HG03575 (cell line): ENCODE results near the gene CCDC88C.
A peak's percentile ranks its signal among the peaks of the same experiment; 100 is the strongest.

Experiments used
- ATAC-seq: cut with Tn5 transposase; IDR thresholded peaks from one replicate; pipeline ENCODE4 v1.9.1; 2021; ENCODE audit not compliant: unreplicated experiment, insufficient number of reproducible peaks, low FRiP score; ENCODE audit errors: extremely low read depth

Gene CCDC88C

DNA sequence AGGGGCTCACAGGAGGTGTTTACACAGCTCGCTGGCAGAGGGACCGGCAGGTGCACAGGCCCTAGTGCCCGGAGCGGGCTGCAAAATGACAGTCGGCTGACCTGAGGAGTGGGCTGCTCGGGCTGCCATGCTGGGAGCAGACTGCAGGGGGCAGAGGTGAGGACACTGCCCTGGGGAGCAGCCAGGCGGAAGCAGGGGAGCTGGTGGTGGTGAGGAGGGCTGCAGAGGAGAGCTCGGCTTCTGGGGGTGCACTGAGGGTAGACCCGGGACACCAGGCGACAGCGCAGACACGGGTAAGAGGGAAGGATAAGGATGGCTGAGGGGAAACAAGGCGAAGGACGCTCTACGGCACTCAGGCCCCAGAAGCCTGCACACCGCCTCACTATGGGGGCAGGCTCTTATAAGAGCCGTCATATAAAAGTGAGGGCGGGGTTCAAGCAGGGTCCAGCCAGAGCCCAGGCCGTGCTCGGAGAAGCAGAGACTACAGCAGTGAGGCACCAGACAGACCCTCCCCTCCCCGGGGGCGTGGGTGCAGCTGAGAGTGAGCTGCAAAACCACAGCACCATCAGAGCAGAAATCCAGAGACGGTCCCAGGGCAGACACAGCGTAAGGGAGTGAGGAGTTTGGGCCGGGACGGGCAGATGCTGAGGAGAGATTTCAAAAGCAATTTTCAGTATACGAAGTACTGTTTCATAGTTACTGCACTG lies 62.5 kb downstream of the CCDC88C start:
- ATAC-seq: no peak

DNA sequence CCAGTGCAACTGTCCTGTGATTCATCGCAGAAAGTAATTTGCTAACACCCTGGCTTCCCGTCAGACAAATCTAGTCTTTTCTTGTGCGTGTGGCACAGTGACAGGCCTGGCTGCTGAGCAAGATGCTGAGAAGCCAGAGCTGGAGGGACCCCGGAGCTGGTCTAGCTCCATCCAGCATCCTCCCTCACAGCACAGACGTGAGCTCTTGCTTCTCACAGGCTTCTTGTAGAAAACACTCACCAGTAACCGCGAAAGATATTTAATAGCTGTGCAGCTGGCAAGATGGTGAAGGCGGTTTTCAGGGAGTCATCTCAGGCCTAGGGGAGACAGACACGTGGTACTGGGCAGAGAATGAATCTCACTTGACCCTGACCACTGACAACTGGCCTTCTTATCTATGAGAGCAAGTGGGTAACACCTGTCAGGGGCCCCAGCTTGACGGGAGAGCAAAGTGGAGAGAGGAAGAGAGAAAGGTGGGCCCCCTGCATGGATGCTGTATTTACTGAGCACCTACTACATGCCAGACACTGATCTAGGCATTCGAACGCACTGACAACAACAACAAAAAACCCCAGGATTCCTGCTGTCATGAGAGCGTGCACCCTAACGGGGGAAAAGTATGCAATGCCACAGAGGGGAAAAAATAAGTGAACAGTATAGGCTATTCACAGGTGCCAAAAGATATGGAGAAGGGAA lies 63.3 kb downstream of the CCDC88C start:
- no peak for ATAC-seq

DNA sequence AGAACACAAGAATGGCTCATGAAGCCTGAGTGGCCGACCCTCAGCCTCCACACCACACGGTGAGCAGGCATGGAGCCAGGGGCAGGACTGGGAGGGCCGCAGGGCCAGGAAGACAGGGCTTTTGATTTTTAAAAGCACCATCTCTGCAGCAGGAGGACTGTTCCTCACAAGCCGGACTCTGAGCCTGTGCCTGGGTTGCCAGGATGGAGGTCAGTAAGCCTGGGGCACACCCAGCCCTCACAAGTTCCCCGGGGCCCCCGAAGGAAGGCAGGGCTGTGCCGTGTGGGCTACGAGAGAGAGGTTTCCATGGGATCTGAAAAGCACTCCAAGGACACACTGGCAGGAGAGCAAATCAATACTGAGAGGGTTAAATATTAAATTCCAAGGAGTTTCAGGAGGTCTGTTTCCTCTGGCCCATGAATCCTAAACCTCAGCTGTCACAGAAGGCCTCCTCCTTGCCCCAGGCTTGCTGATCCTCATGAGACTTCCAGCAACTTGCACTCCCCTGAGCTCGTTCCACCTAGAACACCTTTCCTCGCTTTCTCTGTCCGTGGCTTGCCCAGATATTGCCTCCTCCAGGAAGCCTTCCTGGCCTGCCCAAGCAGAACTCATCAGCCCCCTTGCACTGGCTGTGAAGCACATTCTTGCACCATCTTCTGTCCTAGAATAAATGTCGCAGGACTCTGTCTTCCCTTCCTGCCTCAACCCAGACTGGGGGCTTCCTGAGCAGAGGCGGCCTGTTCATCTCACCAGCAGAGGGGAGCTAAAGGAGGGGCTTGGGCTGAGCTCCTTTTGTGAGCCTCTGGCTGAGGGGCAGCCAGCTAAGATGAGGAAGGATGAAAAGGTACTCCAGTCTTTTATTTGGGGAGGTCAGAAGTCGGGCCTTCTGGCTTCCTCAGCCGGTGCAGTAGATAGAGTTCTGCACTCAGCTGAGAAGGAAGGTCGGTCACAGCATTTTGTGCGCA lies 64.6 kb downstream of the CCDC88C start:
- ATAC-seq: no peak

DNA sequence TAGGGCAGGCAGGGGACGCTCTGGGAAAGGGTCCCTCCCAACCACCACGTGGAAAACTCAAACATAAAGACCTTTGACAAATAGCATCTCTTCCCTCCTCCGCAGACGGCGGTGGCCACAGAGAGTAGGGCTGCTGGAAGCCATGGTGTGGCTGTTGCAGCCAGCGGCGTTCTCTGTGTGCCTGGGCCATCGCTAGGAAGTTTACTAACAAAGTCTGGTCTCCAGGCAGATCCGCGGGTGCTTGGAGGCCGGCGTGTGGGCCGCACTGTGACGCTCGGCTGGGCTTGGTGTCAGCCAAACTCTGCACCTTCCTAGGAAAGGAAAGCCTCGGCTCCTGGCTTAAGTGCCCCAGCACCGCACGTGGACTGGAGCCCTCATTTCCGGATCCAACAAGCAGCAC lies 65.6 kb downstream of the CCDC88C start:
- ATAC-seq: no peak

DNA sequence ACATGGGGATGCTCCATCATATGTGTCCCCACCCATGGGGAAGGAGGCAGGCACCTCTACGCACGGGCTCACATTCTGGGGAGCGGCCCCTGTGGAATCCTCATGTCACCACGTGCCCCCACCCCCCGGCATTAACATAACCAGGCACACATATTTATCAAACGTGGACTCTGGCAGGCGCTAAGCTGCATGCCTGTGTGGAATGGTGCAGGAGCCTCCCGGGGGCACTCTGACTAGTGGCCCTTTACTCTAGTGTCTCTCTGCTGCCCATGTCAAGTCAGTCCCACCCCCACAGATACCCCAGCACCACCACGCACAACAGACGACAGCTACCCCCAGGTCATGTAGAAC lies 66.1 kb downstream of the CCDC88C start:
- ATAC-seq: no peak

DNA sequence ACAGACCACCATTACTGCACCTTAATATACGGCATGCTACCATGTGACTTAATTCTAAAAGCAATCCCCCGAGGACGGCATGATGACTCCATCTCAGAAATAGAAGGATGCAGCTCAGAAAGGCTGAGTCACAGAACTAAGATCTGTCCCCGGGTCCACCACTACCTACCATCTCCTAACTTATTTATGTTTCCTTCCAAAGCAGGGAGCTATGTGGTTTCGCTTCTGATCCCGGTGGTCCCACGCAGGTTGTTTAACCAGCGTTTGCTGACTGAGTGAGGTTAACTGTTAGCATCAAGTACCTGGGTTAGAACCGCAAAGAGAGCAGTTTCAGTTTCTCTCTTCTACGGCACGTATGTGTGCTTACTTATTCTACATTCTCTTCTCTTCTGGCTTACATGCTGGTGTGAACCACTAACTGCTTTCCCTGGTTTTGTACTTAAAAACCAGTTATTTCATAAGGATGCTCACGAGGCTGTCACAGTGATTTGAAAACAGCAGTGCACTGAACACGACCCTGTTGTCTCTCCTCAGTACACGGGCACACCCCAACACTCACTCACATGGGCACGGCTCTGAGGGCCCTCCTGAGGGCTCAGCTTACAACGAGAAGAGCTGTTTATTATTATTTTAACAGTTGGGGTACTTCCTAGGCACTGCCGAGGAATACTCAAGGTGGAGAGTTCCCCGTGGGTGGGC lies 66.7 kb downstream of the CCDC88C start:
- peak; percentile 37 for ATAC-seq

DNA sequence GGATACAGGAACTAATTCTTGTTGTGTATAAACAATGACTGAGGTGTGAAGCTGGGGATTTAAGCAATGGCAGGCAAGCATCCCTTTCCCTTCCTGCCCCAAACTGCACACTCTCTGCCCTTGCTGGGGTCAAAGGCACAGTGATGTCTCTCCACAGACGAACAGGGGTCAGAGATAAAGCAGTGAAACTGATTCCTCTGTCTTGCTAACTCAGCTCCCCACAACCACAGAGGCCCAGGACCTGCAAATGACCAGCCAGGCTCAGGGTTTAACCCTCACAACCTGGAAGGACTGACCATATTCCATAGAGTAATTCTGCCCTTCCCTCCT lies 67.2 kb downstream of the CCDC88C start:
- ATAC-seq: no peak

DNA sequence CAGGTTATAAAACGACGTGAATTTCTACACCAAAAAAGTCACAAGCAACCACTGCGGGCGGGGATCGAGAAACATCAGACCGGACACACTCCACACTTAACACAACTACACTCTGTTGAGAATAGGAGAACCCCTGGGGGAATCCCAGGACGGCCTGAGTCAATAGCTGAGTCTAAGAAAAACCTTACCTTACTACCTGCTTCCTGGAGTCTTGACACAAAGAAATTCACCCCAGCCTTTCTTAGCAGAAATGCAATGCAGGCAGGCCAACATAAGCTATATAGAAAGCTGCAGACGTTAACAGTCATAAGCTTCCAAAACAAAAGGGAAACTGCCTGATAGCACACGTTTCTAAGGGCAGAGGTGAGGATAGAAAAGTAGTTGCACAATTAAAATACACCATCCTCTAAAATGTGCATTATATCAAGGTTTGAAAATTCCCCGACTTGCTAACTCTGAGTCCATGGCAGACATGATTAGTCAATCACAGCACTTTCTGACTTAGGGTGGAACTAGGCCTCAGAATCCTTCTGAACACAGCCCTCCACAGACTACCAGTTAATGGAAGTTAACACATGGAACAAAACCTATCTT lies 68.0 kb downstream of the CCDC88C start:
- ATAC-seq: peak; percentile 27

DNA sequence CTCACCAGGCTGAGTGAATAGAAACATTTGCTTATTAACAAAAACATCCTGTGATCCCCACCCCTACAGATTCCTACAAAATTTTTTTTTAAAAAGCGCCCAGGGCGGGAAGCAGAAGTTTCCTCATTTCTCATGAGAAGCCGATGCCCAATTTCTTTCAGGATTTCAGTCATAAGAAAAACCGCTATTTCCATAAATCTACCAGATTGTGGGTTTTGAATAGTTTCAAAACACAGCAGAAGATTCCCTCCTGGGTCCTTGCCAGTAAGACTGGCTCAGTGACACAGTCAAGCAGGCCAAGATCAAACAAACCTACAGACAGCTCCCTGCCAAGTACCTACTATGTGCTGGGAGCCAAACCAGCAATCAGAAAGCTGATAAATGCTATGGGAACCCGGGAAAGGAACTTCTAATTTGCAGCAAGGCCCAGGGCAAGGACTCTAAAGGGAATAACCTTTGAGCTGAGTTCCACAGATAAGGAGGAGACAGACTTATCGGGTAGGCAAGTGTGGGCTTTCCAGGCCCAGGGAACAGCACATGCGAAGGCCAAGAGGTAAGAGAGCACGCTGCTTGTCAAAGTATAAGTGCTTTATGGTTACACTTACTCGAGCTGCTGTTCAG lies 68.7 kb downstream of the CCDC88C start:
- no peak for ATAC-seq

DNA sequence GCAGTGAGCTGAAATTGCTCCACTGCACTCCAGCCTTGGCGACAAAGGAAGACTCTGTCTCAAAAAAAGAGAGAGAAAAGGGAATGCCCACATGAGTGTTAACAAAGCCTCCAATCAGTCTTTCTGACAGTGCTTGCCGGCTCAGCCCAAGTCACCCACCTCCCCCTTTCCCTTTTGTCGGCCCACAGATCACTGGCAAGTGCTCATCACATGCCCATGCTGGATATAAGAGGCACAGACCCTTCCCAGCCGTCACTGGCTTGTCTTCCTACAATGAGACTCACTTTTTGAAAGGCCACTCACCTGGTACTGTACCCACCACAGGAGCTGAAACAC lies 70.8 kb downstream of the CCDC88C start:
- no peak for ATAC-seq

DNA sequence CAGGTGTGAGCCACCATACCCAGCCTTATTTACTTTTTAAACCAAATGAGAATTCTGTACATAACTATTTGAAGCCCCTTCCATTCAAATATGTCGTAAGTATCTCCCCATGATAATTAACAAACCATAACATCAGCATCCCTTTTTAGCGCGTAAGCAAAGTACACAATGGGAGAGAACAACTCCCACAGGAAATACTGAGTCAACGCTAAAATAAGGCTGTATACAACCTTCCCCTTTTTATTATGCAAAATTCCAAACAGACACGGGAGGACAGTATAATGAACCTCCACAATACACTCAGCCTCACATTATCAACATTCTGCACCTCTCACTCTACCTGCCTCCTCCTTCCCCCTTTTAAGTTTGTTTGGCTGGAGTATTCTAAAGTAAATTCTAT lies 73.5 kb downstream of the CCDC88C start:
- ATAC-seq: no peak

DNA sequence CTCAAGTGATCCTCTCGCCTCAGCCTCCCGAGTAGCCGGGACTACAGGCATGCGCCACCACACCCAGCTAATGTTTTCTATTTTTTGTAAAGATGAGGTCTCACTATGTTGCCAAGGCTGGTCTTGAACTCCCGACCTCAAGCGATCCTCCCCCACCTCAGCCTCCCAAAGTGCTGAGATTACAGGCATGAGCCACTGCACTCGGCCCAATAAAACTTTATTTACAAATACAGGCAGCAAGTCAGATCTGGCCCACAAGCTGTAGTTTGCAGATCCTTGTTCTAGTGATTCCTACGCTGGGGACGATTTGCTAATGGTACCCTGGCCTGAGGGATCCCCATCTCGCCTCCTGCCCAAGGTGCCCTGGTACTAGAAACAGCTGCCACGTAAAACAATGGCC lies 74.6 kb downstream of the CCDC88C start:
- ATAC-seq: no peak

DNA sequence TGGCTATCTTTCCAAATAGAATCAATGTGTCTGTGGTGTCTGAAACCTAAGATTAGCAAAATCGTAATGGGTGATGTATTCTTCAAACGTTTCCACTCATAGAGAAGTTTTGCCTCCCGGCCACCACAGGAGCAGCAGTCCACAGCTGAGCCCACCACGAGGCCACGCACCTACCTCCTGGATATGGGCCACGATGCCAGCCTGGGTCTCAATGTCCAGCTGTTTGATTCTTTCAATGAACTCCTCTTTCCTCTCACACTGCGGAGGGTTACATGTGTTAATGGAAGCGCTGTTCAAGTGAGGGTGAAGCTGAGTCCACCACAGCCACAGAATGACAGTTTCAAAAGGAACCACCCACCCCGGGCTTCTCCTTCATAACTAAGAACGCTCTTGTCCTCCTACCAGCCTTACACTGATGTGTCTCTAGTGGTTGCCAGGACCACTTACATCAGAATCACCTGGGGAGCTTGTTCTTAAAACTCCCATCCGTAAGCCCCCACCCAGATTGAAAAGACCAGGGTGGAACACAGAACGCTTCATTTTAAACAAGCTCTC lies 75.3 kb downstream of the CCDC88C start:
- ATAC-seq: no peak

DNA sequence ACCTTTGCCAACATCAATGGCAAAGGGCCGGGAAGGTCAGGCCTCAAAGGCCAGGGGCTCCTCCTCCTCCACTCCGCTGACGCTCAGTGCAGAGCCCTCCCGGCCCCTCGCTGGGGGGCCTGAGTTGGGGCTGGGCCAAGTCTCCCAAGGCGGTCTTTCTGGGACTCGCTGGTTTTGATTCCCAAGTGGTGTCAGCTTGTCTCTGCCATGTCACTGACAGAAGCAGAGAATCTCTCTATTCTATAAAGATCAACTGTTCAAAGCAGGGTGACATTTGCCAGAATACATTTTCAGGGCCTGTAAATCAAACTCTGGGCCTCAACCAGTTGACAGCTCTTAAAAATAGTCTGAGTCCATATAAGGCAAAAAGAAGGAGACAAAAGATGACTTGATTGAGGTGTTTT lies 75.9 kb downstream of the CCDC88C start:
- no peak for ATAC-seq

DNA sequence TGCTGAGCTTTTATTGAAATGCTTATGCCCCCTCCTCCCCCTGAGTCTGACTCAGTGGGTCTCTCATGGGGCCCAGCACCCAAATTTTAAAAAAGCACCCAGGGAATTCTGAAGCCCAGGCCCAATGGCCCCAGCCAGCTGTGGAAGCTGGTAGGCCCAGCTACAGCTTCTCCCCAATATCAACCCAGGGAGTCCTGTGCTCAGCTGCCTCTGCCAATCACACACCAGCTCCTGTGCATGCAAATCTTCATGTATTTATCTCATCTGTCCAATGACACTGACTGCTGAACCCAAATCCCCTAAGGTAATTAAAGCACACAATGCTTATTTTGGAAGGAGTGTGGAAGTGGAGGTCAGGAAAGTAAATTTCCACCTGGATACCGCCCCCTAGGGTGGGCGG lies 76.3 kb downstream of the CCDC88C start:
- ATAC-seq: no peak

DNA sequence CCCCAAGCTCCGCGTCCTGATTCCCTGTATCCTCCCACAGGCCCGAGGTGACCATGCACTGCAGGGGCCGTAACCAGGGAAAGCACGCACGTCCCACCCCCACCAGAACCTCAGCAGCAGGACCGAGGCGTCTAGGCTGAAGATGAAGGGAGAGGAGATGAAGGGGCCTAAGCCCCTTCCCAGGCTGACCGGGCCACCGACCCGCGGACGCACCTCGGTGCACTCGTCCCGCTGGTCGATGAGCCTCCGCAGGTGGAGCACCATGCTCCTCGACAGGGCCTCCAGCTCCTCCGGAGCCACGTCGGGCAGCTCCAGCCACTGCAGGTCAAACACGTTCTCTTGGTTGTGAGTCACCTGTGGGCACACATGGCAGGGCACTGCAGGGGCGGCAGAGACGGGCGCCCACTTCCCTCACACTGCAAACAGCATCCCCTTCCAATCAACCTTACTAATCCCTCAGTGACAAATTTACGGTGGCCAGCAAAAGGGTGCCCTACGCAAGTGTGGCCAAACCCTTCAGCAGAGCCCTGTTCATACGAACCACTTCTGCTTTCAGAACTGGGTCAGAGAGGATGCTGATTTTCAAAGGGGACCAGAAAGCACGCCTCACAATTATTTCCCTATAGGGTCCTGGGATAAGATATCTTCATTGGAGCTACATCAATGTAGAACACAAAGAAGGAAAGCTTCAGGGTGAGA lies 77.8 kb downstream of the CCDC88C start:
- ATAC-seq: no peak

DNA sequence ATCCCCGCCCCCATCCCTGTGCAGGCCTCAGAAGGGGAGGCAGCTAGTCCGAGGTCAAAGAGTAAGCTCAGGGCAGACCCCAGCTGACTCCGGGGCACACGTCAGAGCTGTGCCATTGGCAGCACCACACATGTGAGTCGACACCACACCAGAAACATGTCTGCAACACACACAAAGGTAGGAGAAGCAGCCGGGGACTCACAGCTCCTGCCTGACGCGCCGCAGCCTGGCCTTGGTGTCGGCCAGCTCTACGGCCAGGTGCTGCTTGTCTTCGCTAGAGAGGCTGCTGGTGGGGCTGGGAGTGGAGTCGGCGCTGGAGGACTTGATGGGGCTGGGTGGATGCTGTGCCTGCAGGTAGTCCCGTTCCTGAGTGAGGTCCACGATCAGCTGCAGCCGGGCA lies 78.5 kb downstream of the CCDC88C start:
- no peak for ATAC-seq

DNA sequence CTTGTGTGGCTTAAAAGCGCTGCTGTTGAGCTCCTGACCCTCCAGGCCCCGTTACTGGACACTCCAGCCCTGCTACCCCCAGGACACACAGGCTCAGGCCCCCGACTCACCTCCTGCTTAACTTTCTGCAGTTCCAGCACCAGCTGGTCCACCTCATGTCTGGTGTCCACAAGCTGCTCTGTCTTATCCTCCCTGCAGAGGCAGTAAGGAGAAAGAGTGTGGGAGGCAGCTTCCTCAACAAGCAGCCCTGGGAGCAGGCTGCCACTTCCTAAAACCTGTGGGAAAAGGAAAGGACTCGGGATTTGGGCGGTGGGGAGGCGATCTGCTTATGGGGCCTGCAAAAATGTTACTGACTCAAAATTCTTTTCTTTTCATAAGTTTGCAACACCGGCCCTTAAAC lies 79.2 kb downstream of the CCDC88C start:
- ATAC-seq: no peak
